Transverse colon (tissue), 4 donors: Measurements from ENCODE around the gene UCKL1.

Experiments used
- CTCF ChIP-seq, 5 experiments: fragments of 200-600 bp in 3 of 5; fragments of 450-650 bp in 2 of 5; sonication (generic) in 3 of 5; IDR thresholded peaks; 1 replicate in 2 of 5; 2 replicates in 3 of 5; pipeline ENCODE4 v1.5.1; 2016 to 2017; ENCODE audit warnings: antibody characterized with exemption in 5 of 5, inconsistent platforms in 3 of 5, mild to moderate bottlenecking in 2 of 5, moderate library complexity in 1 of 5
- POLR2A ChIP-seq: fragments of 450-650 bp; IDR thresholded peaks from one replicate; pipeline ENCODE4 v1.6.1; 2016; ENCODE audit warnings: antibody characterized with exemption, mild to moderate bottlenecking, moderate library complexity
- POLR2AphosphoS5 ChIP-seq, 3 donors: sonication (generic); formaldehyde crosslinking; IDR thresholded peaks; one replicate each; pipeline ENCODE4 v1.6.1; 2016; ENCODE audit warnings: antibody characterized with exemption in 3 of 3

- TF ChIP-seq CTCF (IDR thresholded peaks at IDR 0.05), result no peak
- TF ChIP-seq POLR2A, result no peak
- no peak for TF ChIP-seq POLR2AphosphoS5 (IDR thresholded peaks at IDR 0.05)
Observed at GRCh38 chr20:63903796-63904561, 52.2 kb downstream of the UCKL1 start.
